ENCODE data around the gene CRTC2.

GRCh38 chr1:153956997-153957715 lies 1.3 kb downstream of the CRTC2 start:
- TF ChIP-seq CTCF (IDR thresholded peaks at IDR 0.05): no peak
- TF ChIP-seq POLR2A (IDR thresholded peaks at IDR 0.05): no peak
